Measurements from ENCODE around the gene SYVN1. TPM values are rescaled to one million over a fixed set of nuclear protein-coding genes. Genes with fewer than 3 reads are reported as not detected.

Gene SYVN1
- total RNA-seq, 4 donors from 2014 or later, result 52.7 to 61.2 (median 56.9) TPM

- peak; percentile 66 to 79 for DNase-seq (ENCODE audit: low spot score in 2 of 2)
- 9% methylated on average over 34 of the region's 68 CpGs for WGBS
- Histone ChIP-seq H3K36me3 (peaks cover 24% of the 10 kb centered on the region), H3K9me3 (no peaks in the 10 kb centered on the region), H3K27ac (peak overlapping the region; percentile 92), H3K27me3 (no peaks in the 10 kb centered on the region), H3K4me1 (peaks cover 64% of the 10 kb centered on the region), H3K4me3 (peak overlapping the region; percentile 91)
- TF ChIP-seq EP300 (IDR thresholded peaks at IDR 0.05) (no peak), POLR2A (IDR thresholded peaks at IDR 0.05) (no peak), POLR2AphosphoS5 (IDR thresholded peaks at IDR 0.05) (no peak)
- TF ChIP-seq, protein P1, sequence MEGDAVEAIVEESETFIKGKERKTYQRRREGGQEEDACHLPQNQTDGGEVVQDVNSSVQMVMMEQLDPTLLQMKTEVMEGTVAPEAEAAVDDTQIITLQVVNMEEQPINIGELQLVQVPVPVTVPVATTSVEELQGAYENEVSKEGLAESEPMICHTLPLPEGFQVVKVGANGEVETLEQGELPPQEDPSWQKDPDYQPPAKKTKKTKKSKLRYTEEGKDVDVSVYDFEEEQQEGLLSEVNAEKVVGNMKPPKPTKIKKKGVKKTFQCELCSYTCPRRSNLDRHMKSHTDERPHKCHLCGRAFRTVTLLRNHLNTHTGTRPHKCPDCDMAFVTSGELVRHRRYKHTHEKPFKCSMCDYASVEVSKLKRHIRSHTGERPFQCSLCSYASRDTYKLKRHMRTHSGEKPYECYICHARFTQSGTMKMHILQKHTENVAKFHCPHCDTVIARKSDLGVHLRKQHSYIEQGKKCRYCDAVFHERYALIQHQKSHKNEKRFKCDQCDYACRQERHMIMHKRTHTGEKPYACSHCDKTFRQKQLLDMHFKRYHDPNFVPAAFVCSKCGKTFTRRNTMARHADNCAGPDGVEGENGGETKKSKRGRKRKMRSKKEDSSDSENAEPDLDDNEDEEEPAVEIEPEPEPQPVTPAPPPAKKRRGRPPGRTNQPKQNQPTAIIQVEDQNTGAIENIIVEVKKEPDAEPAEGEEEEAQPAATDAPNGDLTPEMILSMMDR (IDR thresholded peaks at IDR 0.05), result no peak
Measured at GRCh38 chr11:65116370-65117205, 17.7 kb downstream of the SYVN1 start.

DNA sequence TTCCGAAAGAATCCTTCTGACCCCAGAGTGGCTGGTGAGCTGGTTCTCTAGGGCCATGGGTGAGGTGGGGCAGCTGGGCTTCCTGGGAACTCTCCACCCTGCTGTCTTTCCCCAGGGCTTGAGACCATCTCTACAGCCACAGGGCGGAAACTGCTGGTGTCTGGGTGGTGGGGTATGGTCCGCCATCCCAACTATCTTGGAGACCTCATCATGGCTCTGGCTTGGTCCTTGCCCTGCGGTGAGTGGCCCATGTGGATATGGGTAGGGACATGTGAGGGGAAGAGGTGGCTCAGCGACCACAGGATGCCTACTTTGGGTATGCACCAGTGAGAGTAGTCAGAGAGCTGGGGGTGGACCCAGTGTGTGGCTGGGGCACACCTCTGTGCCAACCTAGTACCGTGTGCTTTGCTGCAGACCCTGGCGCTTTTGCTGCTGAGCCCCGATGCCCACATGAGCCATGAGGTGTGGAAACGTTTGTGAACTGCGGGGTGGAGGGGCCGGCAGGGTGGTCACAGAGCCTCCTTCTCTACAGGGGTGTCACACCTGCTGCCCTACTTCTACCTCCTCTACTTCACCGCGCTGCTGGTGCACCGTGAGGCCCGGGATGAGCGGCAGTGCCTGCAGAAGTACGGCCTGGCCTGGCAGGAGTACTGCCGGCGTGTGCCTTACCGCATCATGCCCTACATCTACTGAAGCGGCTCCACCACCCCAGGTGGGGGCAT lies 18.8 kb downstream of the SYVN1 start:
- 89% methylated on average over 12 of the region's 21 CpGs for WGBS
- H3K27ac ChIP-seq, result no peak overlapping the region
- peaks cover 22% of the 10 kb centered on the region for H3K36me3 ChIP-seq
- TF ChIP-seq, protein P1 (IDR thresholded peaks at IDR 0.05), result no peak
- no peak for TF ChIP-seq EP300 (IDR thresholded peaks at IDR 0.05)
- no peak for TF ChIP-seq POLR2AphosphoS5 (IDR thresholded peaks at IDR 0.05)
- TF ChIP-seq POLR2A (IDR thresholded peaks at IDR 0.05), result no peak
- no peaks in the 10 kb centered on the region for H3K27me3 ChIP-seq
- no peaks in the 10 kb centered on the region for H3K9me3 ChIP-seq
- H3K4me1 ChIP-seq, result peaks cover 65% of the 10 kb centered on the region
- peak; percentile 60 to 63 for DNase-seq (ENCODE audit: low spot score in 2 of 2)
- no peak overlapping the region for H3K4me3 ChIP-seq

- H3K4me1 ChIP-seq, result peaks cover 67% of the 10 kb centered on the region
- peak in 1 of 2 donors; percentile 76 for DNase-seq (ENCODE audit: low spot score in 2 of 2)
- TF ChIP-seq POLR2AphosphoS5 (IDR thresholded peaks at IDR 0.05) (no peak), EP300 (IDR thresholded peaks at IDR 0.05) (no peak), POLR2A (IDR thresholded peaks at IDR 0.05) (no peak)
- TF ChIP-seq, protein P1 (IDR thresholded peaks at IDR 0.05), result no peak
- H3K9me3 ChIP-seq, result no peaks in the 10 kb centered on the region
- no peak overlapping the region for H3K4me3 ChIP-seq
- WGBS, result 78% methylated on average over 4 of the region's 11 CpGs
- no peak overlapping the region for H3K27ac ChIP-seq
- no peaks in the 10 kb centered on the region for H3K27me3 ChIP-seq
- peaks cover 16% of the 10 kb centered on the region for H3K36me3 ChIP-seq
Measured at GRCh38 chr11:65114538-65115171, 19.7 kb downstream of the SYVN1 start.

DNA sequence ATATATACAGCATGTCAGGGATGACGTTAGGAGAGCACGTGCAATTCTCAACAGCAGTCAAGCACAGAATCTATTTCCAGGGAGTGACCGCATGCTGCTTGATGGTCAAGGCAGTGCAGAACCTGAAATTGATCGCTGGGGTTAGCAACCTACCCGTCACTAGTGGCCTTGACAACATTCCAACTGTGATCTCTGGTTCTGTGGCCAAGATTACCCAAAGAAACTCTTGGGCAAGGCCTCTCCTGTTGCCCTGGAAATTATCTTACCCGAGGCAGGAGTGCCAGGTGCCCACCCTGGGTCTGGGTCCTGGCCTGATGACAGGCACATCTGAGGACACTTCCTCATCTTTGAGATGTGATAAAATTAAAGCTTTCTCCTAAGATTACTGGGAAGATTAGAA lies 20.5 kb downstream of the SYVN1 start:
- Histone ChIP-seq H3K4me3 (no peak overlapping the region), H3K4me1 (peaks cover 76% of the 10 kb centered on the region), H3K9me3 (no peaks in the 10 kb centered on the region), H3K27me3 (no peaks in the 10 kb centered on the region), H3K27ac (no peak overlapping the region), H3K36me3 (peaks cover 16% of the 10 kb centered on the region)
- DNase-seq (ENCODE audit: low spot score in 2 of 2), result no peak
- TF ChIP-seq POLR2A (IDR thresholded peaks at IDR 0.05), result no peak
- TF ChIP-seq POLR2AphosphoS5 (IDR thresholded peaks at IDR 0.05), result no peak
- TF ChIP-seq, protein P1 (IDR thresholded peaks at IDR 0.05), result no peak
- no peak for TF ChIP-seq EP300 (IDR thresholded peaks at IDR 0.05)
- 75% methylated on average over 6 of the region's 6 CpGs for WGBS

Data from suprapubic skin (tissue), 4 donors.